ENCODE measurements around the gene SURF2. TPM values are rescaled to one million over a fixed set of nuclear protein-coding genes. Genes with fewer than 3 reads are reported as not detected.

Gene SURF2
- polyA plus RNA-seq (2012; rRNA removed), result 35.7 and 46.8 TPM in 2 replicates
- polyA plus RNA-seq (2012; cell fraction: cytosol; rRNA removed), result 43.6 and 46.4 TPM in 2 replicates
- polyA plus RNA-seq (2012; cell fraction: nucleus; rRNA removed), result 18.4 and 29.1 TPM in 2 replicates

- no peak within 1 kb of the TSS for H2AFZ ChIP-seq (ENCODE audit: low read depth)
- peak within 1 kb of the TSS; percentile 34 to 68; a peak in 3 of 4 replicates for H3K27ac ChIP-seq (ENCODE audit: low read depth in 2 of 2, low read length in 1 of 2)
- H3F3A ChIP-seq (replicated peaks; ENCODE audit: insufficient read depth), result peaks cover 27% of the 10 kb centered on the region
- H3K9me3 ChIP-seq, result no peaks in the 10 kb centered on the region
- ChIA-PET CTCF (interaction anchor here (0.9 to 1.9 kb wide), 8 partner anchors 9 to 176 kb away, joined by 3 to 7 read pairs (median 4); partner anchors contain the start of genes MED22, RPL7A and SLC2A6), POLR2A (interaction anchor here (1.1 to 2.5 kb wide), 4 partner anchors 8 to 19 kb away, joined by 3 to 11 read pairs (median 3); partner anchors contain the start of genes MED22 and RPL7A)
- no peaks in the 10 kb centered on the region for H3K27me3 ChIP-seq (ENCODE audit: insufficient read depth)
- H3K4me2 ChIP-seq, result peak within 1 kb of the TSS; percentile 97
- peaks cover 45% of the 10 kb centered on the region for H3K79me2 ChIP-seq (ENCODE audit: insufficient read depth)
- 1% methylated on average over 22 of the region's 78 CpGs for WGBS (ENCODE audit: low lambda C conversion rate)
- peaks cover 8 to 57% of the 10 kb centered on the region in 2 experiments for H3K36me3 ChIP-seq (replicated peaks in 1 of 2; ENCODE audit: control insufficient read depth in 1 of 2, insufficient read depth in 2 of 2, low read length in 1 of 2)
- H3K4me1 ChIP-seq (ENCODE audit: control insufficient read depth in 1 of 2, insufficient read depth in 2 of 2, low read depth in 1 of 2, low read length in 1 of 2), result peaks cover 13 to 33% of the 10 kb centered on the region in 2 experiments; a peak in 2 of 4 replicates
- peaks cover 15% of the 10 kb centered on the region for H4K20me1 ChIP-seq (ENCODE audit: insufficient read depth)
- peak within 1 kb of the TSS; percentile 79 for H3K9ac ChIP-seq
- peak; percentile 97 for DNase-seq
- no peaks in the 10 kb centered on the region for H3K9me2 ChIP-seq
- H3K4me3 ChIP-seq (ENCODE audit: low read depth in 2 of 2, low read length in 1 of 2), result peak within 1 kb of the TSS; percentile 86 to 90
- TF ChIP-seq EP300 (IDR thresholded peaks at IDR 0.05; ENCODE audit: borderline replicate concordance in 1 of 2, low read depth in 1 of 2, low read length in 1 of 2) (no peak), RAD21 (IDR thresholded peaks at IDR 0.05; ENCODE audit: low read length) (no peak), CHD2 (IDR thresholded peaks at IDR 0.05; ENCODE audit: low read length, partially characterized antibody) (peak; percentile 76), RXRA (IDR thresholded peaks at IDR 0.05; ENCODE audit: borderline replicate concordance, low read depth) (no peak), FOSL2 (IDR thresholded peaks at IDR 0.05; ENCODE audit: borderline replicate concordance, low read depth) (no peak), ELF1 (IDR thresholded peaks at IDR 0.05) (peak; percentile 65), GABPA (IDR thresholded peaks at IDR 0.05; ENCODE audit: low read depth) (peak; percentile 84), EZH2phosphoT487 (IDR thresholded peaks at IDR 0.05; ENCODE audit: borderline replicate concordance, low read depth) (no peak), JUND (IDR thresholded peaks at IDR 0.05) (no peak), MAX (IDR thresholded peaks at IDR 0.05; ENCODE audit: low read depth) (peak; percentile 43; the same call in 1 of the 2 replicates), POLR2AphosphoS5 (IDR thresholded peaks at IDR 0.05; ENCODE audit: low read depth, low read length) (peak; percentile 83), TAF1 (IDR thresholded peaks at IDR 0.05; ENCODE audit: borderline replicate concordance, low read depth, low read length) (peak; percentile 91), NFIC (IDR thresholded peaks at IDR 0.05; ENCODE audit: borderline replicate concordance) (no peak), ZBTB33 (IDR thresholded peaks at IDR 0.05; ENCODE audit: borderline replicate concordance, low read depth) (no peak), RFX5 (IDR thresholded peaks at IDR 0.05; ENCODE audit: low read length) (no peak), RCOR1 (IDR thresholded peaks at IDR 0.05; ENCODE audit: low read length) (no peak), FOXM1 (IDR thresholded peaks at IDR 0.05; ENCODE audit: low read depth) (no peak), YY1 (IDR thresholded peaks at IDR 0.05; ENCODE audit: low read depth) (peak; percentile 86), IRF3 (IDR thresholded peaks at IDR 0.05; ENCODE audit: low read depth, low read length) (no peak), SIN3A (IDR thresholded peaks at IDR 0.05; ENCODE audit: borderline replicate concordance, low read depth, low read length) (peak; percentile 81), TEAD4 (IDR thresholded peaks at IDR 0.05; ENCODE audit: borderline replicate concordance, insufficient read depth) (no peak), REST (IDR thresholded peaks at IDR 0.05; ENCODE audit: low read depth, low read length) (no peak), MEF2A (IDR thresholded peaks at IDR 0.05; ENCODE audit: borderline replicate concordance, low read depth) (no peak), NRF1 (IDR thresholded peaks at IDR 0.05; ENCODE audit: low read depth, low read length) (no peak)
Measured at GRCh38 chr9:133356391-133357091, at the start of gene SURF2, which contains the start of gene SURF1. Gene SURF2 (plus strand): TSS chr9:133356550. CDS start chr9:133356593, 43 bp downstream. Gene SURF1 (minus strand): TSS chr9:133356487. CDS start chr9:133356453, 34 bp downstream.
